HepG2 (cell line): ENCODE measurements around the gene SLC50A1. TPM values are rescaled to one million over a fixed set of nuclear protein-coding genes. Genes with fewer than 3 reads are reported as not detected.
A peak's percentile ranks its signal among the peaks of the same experiment; 100 is the strongest.

Experiments
- ARHGAP35 ChIP-seq: sonication (generic); formaldehyde crosslinking; IDR thresholded peaks from 2 replicates; pipeline ENCODE4 v1.9.0; 2022; ENCODE audit warnings: mild to moderate bottlenecking, inconsistent platforms, moderate library complexity, missing genetic modification reagents, borderline replicate concordance
- HMG20B ChIP-seq: conservative IDR thresholded peaks from 2 replicates; pipeline ENCODE4 v1.6.1; 2016; ENCODE audit warnings: missing genetic modification reagents, missing compliant biosample characterization
- ISL2 ChIP-seq: sonication (generic); formaldehyde crosslinking; IDR thresholded peaks from 2 replicates; pipeline ENCODE4 v1.5.0; 2020; ENCODE audit warnings: missing genetic modification reagents
- RNF2 ChIP-seq: fragments of 450-650 bp; conservative IDR thresholded peaks from 2 replicates; pipeline ENCODE4 v1.6.1; 2016; ENCODE audit warnings: low read depth
- SMAD1 ChIP-seq: sonication (generic); formaldehyde crosslinking; IDR thresholded peaks from 2 replicates; pipeline ENCODE4 v1.4.0; 2020; ENCODE audit warnings: missing genetic modification reagents, low read depth, mild to moderate bottlenecking, borderline replicate concordance
- TRIM24 ChIP-seq: sonication (generic); formaldehyde crosslinking; IDR thresholded peaks from 2 replicates; pipeline ENCODE4 v1.8.0; 2022; ENCODE audit warnings: mild to moderate bottlenecking, missing genetic modification reagents
- ZNF512B ChIP-seq: sonication (generic); formaldehyde crosslinking; IDR thresholded peaks from 2 replicates; pipeline ENCODE4 v1.5.1; 2020; ENCODE audit warnings: missing genetic modification reagents, mild to moderate bottlenecking, borderline replicate concordance
- ZNF570 ChIP-seq: sonication (generic); formaldehyde crosslinking; IDR thresholded peaks from 2 replicates; pipeline ENCODE4 v1.4.0; 2020; ENCODE audit warnings: mild to moderate bottlenecking, missing genetic modification reagents, borderline replicate concordance
- ZNF574 ChIP-seq: sonication (generic); formaldehyde crosslinking; IDR thresholded peaks from 2 replicates; pipeline ENCODE4 v1.4.0; 2020; ENCODE audit warnings: missing genetic modification reagents
- ZNF710 ChIP-seq: sonication (generic); formaldehyde crosslinking; IDR thresholded peaks from 2 replicates; pipeline ENCODE4 v1.5.0; 2020; ENCODE audit warnings: mild to moderate bottlenecking, missing genetic modification reagents, borderline replicate concordance
- ZNF747 ChIP-seq: sonication (generic); formaldehyde crosslinking; IDR thresholded peaks from 2 replicates; pipeline ENCODE4 v1.8.1; 2023; ENCODE audit warnings: missing genetic modification reagents, mild to moderate bottlenecking, borderline replicate concordance
- polyA plus RNA-seq, 8 experiments: library from polyadenylated mRNA; depleted of rRNA in 3 of 8; stranded (reverse) in 7 of 8; unstranded in 1 of 8; fragments of >200 nt; fragmentation: Illumina TruSeq in 4 of 8; extraction: Trizol in 4 of 8; gene quantifications; 2 replicates each; pipeline versions ENCODE4 v1.2.1 to v1.2.3, GENCODE V29; 2011 to 2016; ENCODE audit warnings: low read depth in 4 of 8, missing spikeins in 1 of 8, mixed read lengths in 1 of 8; ENCODE audit not compliant: insufficient read depth in 1 of 8
- total RNA-seq, 5 experiments: library from RNA; depleted of rRNA; stranded (reverse); fragments of >200 nt; fragmentation: Illumina TruSeq; extraction: Trizol; gene quantifications; 2 replicates each; pipeline ENCODE4 v1.2.3, GENCODE V29; 2016; ENCODE audit warnings: low read depth in 1 of 5
- TF ChIP-seq, protein P1 (sequence below): sonication (generic); formaldehyde crosslinking; IDR thresholded peaks from 2 replicates; pipeline ENCODE4 v1.5.1; 2020; ENCODE audit warnings: mild to moderate bottlenecking, missing genetic modification reagents, borderline replicate concordance

The SLC50A1 gene
- total and polyA plus RNA-seq, 2 of the 13 experiments (the other 11 are each of a cell fraction or from before 2014, with no cell fraction given) = 22.5 to 46.8 TPM

GRCh38 chr1:155091071-155092051 lies 44.3 kb upstream of the SLC50A1 start (continued):
- TF ChIP-seq ZNF710 (CRISPR knock-in tag) (peak; percentile 69; the same call in 1 of the 2 replicates), HMG20B (CRISPR knock-in tag) (peak; percentile 74), ZNF747 (0 out of 2 replicates have a peak, but pooled peaks have one; percentile 29), TRIM24 (CRISPR knock-in tag) (0 out of 2 replicates have a peak, but pooled peaks have one; percentile 25), ZNF570 (CRISPR knock-in tag) (no peak), SMAD1 (CRISPR knock-in tag) (0 out of 2 replicates have a peak, but pooled peaks have one; percentile 76), ZNF512B (CRISPR knock-in tag) (peak; percentile 86; the same call in 1 of the 2 replicates), ISL2 (peak; percentile 71), ARHGAP35 (CRISPR knock-in tag) (peak; percentile 75; the same call in 1 of the 2 replicates), ZNF574 (CRISPR knock-in tag) (peak; percentile 80), RNF2 (peak; percentile 52; the same call in 1 of the 2 replicates)
- TF ChIP-seq, protein P1, sequence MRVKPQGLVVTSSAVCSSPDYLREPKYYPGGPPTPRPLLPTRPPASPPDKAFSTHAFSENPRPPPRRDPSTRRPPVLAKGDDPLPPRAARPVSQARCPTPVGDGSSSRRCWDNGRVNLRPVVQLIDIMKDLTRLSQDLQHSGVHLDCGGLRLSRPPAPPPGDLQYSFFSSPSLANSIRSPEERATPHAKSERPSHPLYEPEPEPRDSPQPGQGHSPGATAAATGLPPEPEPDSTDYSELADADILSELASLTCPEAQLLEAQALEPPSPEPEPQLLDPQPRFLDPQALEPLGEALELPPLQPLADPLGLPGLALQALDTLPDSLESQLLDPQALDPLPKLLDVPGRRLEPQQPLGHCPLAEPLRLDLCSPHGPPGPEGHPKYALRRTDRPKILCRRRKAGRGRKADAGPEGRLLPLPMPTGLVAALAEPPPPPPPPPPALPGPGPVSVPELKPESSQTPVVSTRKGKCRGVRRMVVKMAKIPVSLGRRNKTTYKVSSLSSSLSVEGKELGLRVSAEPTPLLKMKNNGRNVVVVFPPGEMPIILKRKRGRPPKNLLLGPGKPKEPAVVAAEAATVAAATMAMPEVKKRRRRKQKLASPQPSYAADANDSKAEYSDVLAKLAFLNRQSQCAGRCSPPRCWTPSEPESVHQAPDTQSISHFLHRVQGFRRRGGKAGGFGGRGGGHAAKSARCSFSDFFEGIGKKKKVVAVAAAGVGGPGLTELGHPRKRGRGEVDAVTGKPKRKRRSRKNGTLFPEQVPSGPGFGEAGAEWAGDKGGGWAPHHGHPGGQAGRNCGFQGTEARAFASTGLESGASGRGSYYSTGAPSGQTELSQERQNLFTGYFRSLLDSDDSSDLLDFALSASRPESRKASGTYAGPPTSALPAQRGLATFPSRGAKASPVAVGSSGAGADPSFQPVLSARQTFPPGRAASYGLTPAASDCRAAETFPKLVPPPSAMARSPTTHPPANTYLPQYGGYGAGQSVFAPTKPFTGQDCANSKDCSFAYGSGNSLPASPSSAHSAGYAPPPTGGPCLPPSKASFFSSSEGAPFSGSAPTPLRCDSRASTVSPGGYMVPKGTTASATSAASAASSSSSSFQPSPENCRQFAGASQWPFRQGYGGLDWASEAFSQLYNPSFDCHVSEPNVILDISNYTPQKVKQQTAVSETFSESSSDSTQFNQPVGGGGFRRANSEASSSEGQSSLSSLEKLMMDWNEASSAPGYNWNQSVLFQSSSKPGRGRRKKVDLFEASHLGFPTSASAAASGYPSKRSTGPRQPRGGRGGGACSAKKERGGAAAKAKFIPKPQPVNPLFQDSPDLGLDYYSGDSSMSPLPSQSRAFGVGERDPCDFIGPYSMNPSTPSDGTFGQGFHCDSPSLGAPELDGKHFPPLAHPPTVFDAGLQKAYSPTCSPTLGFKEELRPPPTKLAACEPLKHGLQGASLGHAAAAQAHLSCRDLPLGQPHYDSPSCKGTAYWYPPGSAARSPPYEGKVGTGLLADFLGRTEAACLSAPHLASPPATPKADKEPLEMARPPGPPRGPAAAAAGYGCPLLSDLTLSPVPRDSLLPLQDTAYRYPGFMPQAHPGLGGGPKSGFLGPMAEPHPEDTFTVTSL (CRISPR knock-in tag) = peak; percentile 39; the same call in 1 of the 2 replicates
